COLO668 (cell line): Measurements from ENCODE around the gene TBCC.
"Not testable (repeated sequence)": the region's sequence is repeated elsewhere in the genome, so short reads cannot be mapped to it uniquely, and the experiment has no call there.

Source experiments
- DNase-seq: peaks from one replicate; lab custom pipeline; 2025; ENCODE audit not compliant: unreplicated experiment; lab: John Stamatoyannopoulos, UW

Gene TBCC

GRCh38 chr6:42745640-42746462, at the start of gene TBCC:
Gene TBCC, minus strand, starts transcription at chr6:42746103. Its CDS starts 30 bp downstream, at chr6:42746073.
- peak; percentile 92 for DNase-seq

- no peak for DNase-seq
Measured at GRCh38 chr6:42795651-42796050, 49.7 kb upstream of the TBCC start.

- DNase-seq: peak; percentile 62
Measured at GRCh38 chr6:42791706-42792320, 45.9 kb upstream of the TBCC start.

- peak; percentile 12 for DNase-seq
Measured at GRCh38 chr6:42790549-42791181, 44.8 kb upstream of the TBCC start.

- DNase-seq: no peak
Measured at GRCh38 chr6:42788671-42789070, 42.8 kb upstream of the TBCC start.

- DNase-seq: no peak
Measured at GRCh38 chr6:42787063-42787472, 41.2 kb upstream of the TBCC start.

GRCh38 chr6:42786525-42786985, 40.7 kb upstream of the TBCC start:
- no peak for DNase-seq

GRCh38 chr6:42784717-42785498, 39.0 kb upstream of the TBCC start:
- no peak for DNase-seq

- no peak for DNase-seq
Measured at GRCh38 chr6:42783876-42784642, 38.2 kb upstream of the TBCC start.

- peak; percentile 75 for DNase-seq
Measured at GRCh38 chr6:42783177-42783875, 37.4 kb upstream of the TBCC start.

- DNase-seq: peak; percentile 70
Measured at GRCh38 chr6:42782689-42783176, 36.8 kb upstream of the TBCC start.

- DNase-seq: peak; percentile 55
Measured at GRCh38 chr6:42781796-42782688, 36.1 kb upstream of the TBCC start, which contains the start of gene BICRAL. Gene BICRAL, plus strand, starts transcription at chr6:42782052. Its CDS starts 39,971 bp downstream, at chr6:42822023.

GRCh38 chr6:42781546-42781795, 35.6 kb upstream of the TBCC start:
- no peak for DNase-seq

- no peak for DNase-seq
Measured at GRCh38 chr6:42779521-42779920, 33.6 kb upstream of the TBCC start.

- DNase-seq: no peak
Measured at GRCh38 chr6:42778122-42778521, 32.2 kb upstream of the TBCC start.

GRCh38 chr6:42777126-42777822, 31.4 kb upstream of the TBCC start:
- DNase-seq: no peak

- DNase-seq: not testable (repeated sequence)
Measured at GRCh38 chr6:42774821-42775487, 29.1 kb upstream of the TBCC start.

GRCh38 chr6:42774201-42774600, 28.3 kb upstream of the TBCC start:
- DNase-seq: no peak
